CD4-positive, alpha-beta T cell (primary cell): ENCODE measurements around the gene ANKRD35. TPM values are rescaled to one million over a fixed set of nuclear protein-coding genes. Genes with fewer than 3 reads are reported as not detected.
A peak's percentile ranks its signal among the peaks of the same experiment; 100 is the strongest.
"Not testable (repeated sequence)": the region's sequence is repeated elsewhere in the genome, so short reads cannot be mapped to it uniquely, and the experiment has no call there.

Source experiments
- ATAC-seq: fragments of 200-7000 bp; cut with Tn5 transposase; one replicate; pipeline ENCODE4 v1.10.0; 2022; ENCODE audit warnings: mild to moderate bottlenecking; ENCODE audit not compliant: poor library complexity
- CTCF ChIA-PET: fragments of 350-600 bp; sonication (Branson Sonifier 250); formaldehyde crosslinking; loops from one replicate; lab custom pipeline; 2021; ENCODE audit warnings: antibody characterized with exemption, inconsistent platforms; lab: Charles Lee
- POLR2A ChIA-PET: fragments of 350-600 bp; sonication (Branson Sonifier 250); formaldehyde crosslinking; loops from one replicate; lab custom pipeline; 2021; ENCODE audit warnings: antibody characterized with exemption, inconsistent platforms; lab: Charles Lee
- DNase-seq, 14 experiments: peaks; one replicate each; pipeline ENCODE4 v3.0.0-alpha.2; 2013 to 2020; ENCODE audit warnings: mixed read lengths in 2 of 14
- H3K27ac ChIP-seq, 2 donors: one replicate each; pipeline versions ENCODE4 v1.5.1 to v1.7.0; 2013; ENCODE audit warnings: low read length in 2 of 2, low read depth in 1 of 2, mild to moderate bottlenecking in 1 of 2
- H3K27me3 ChIP-seq, 2 experiments: 1 replicate in 1 of 2; 2 replicates in 1 of 2; pipeline versions ENCODE4 v1.6.1 to v1.7.0; 2013; ENCODE audit warnings: low read length in 2 of 2, control low read depth in 1 of 2, mild to moderate bottlenecking in 1 of 2, moderate library complexity in 1 of 2; ENCODE audit not compliant: insufficient read depth in 2 of 2, control insufficient read depth in 1 of 2
- H3K36me3 ChIP-seq: one replicate; pipeline ENCODE4 v1.6.1; 2013; ENCODE audit warnings: low read length, control low read depth; ENCODE audit not compliant: insufficient read depth
- H3K4me1 ChIP-seq: one replicate; pipeline ENCODE4 v1.6.1; 2013; ENCODE audit warnings: low read length, control low read depth; ENCODE audit not compliant: insufficient read depth
- H3K4me3 ChIP-seq: one replicate; pipeline ENCODE4 v1.5.1; 2013; ENCODE audit warnings: mild to moderate bottlenecking, low read length, moderate library complexity
- H3K9me3 ChIP-seq, 2 experiments: 1 replicate in 1 of 2; 2 replicates in 1 of 2; pipeline versions ENCODE4 v1.6.1 to v1.7.0; 2013; ENCODE audit warnings: low read length in 2 of 2, mild to moderate bottlenecking in 2 of 2, control low read depth in 1 of 2, moderate library complexity in 1 of 2; ENCODE audit not compliant: control insufficient read depth in 1 of 2, insufficient read depth in 1 of 2
- H3K27ac Mint-ChIP-seq: one replicate; pipeline ENCODE4 v1.8.0; 2020; ENCODE audit warnings: mixed read lengths
- H3K27me3 Mint-ChIP-seq: one replicate; pipeline ENCODE4 v1.8.0; 2021; ENCODE audit warnings: mixed read lengths
- H3K36me3 Mint-ChIP-seq: one replicate; pipeline ENCODE4 v1.8.0; 2021; ENCODE audit warnings: low read depth, mixed read lengths
- H3K4me1 Mint-ChIP-seq: one replicate; pipeline ENCODE4 v1.8.0; 2021; ENCODE audit warnings: low read depth, mixed read lengths
- H3K4me3 Mint-ChIP-seq: one replicate; pipeline ENCODE4 v1.8.0; 2020; ENCODE audit warnings: mild to moderate bottlenecking, mixed read lengths
- H3K9me3 Mint-ChIP-seq: one replicate; pipeline ENCODE4 v1.8.0; 2020; ENCODE audit warnings: mixed read lengths
- intact Hi-C, 2 experiments: fragments of 100-400 bp; cut with DNase I in 1 of 2; cut with micrococcal nuclease in 1 of 2; formaldehyde crosslinking; loops; one replicate each; pipeline versions ENCODE4 v1.15.1 to v1.9.0; 2023 to 2025; cut with DNase I, micrococcal nuclease
- total RNA-seq, 174 experiments: library from RNA in 2 of 174; stranded (reverse) in 2 of 174; gene quantifications; one replicate each; pipeline ENCODE4 v1.2.3 and lab custom pipeline; 2021 to 2026
- TF ChIP-seq, protein P1 (sequence below): fragments of 200-600 bp; IDR thresholded peaks from one replicate; pipeline ENCODE4 v1.8.0; 2022; ENCODE audit warnings: antibody characterized with exemption, mild to moderate bottlenecking

ANKRD35 gene
- total RNA-seq, 2 experiments from 2014 or later: 0.11 TPM; not detected in 1

DNA sequence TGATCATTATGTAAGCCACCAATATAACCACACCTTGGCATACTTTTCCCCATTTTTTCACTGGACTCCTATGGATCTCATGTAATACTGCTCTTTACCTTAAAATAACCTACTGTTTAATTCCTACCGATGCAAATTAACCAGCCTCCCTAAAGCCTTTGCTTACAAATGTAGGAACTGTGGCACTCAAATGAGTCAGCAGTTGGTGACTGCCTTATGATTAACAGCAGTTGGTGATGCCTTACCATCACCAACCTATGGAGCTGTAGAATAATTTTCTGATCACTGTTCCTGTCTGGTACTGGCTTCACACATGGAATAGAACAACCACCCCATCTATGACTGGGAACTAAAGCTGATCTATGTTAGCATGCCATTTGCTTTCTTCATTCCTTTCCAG is 48.0 kb downstream of the ANKRD35 start:
- TF ChIP-seq, protein P1, sequence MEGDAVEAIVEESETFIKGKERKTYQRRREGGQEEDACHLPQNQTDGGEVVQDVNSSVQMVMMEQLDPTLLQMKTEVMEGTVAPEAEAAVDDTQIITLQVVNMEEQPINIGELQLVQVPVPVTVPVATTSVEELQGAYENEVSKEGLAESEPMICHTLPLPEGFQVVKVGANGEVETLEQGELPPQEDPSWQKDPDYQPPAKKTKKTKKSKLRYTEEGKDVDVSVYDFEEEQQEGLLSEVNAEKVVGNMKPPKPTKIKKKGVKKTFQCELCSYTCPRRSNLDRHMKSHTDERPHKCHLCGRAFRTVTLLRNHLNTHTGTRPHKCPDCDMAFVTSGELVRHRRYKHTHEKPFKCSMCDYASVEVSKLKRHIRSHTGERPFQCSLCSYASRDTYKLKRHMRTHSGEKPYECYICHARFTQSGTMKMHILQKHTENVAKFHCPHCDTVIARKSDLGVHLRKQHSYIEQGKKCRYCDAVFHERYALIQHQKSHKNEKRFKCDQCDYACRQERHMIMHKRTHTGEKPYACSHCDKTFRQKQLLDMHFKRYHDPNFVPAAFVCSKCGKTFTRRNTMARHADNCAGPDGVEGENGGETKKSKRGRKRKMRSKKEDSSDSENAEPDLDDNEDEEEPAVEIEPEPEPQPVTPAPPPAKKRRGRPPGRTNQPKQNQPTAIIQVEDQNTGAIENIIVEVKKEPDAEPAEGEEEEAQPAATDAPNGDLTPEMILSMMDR: no peak

DNA sequence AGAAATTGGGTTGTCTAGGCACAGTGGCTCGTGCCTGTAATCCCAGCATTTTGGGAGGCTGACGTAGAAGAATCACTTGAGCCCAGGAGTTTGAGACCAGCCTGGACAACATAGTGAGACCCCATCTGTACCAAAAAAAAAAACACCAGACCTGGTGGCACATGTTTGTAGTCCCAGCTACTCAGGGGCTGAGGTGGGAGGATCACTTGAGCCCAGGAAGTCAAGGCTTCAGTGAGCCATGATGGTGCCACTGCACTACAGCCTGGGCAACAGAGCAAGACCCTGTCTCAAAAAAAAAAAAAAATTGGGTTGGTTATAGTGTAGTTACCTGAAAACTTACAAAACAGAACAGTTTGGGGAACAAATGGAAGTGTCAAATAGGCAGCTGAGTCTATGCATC is 54.9 kb downstream of the ANKRD35 start:
- H3K4me3 Mint-ChIP-seq, H3K27ac ChIP-seq, H3K9me3 ChIP-seq, DNase-seq, H3K27me3 Mint-ChIP-seq, H3K4me1 ChIP-seq, H3K4me3 ChIP-seq, H3K9me3 Mint-ChIP-seq, H3K27ac Mint-ChIP-seq, H3K27me3 ChIP-seq, intact Hi-C loops, ATAC-seq: not testable (repeated sequence)
- ChIA-PET POLR2A (interaction anchor here (1.3 kb wide), 1 partner anchor 15 kb away, joined by 3 read pairs; the partner anchor contains the start of gene NUDT17), CTCF (interaction anchor here (1.4 kb wide), 1 partner anchor 15 kb away, joined by 3 read pairs; the partner anchor contains the start of gene NUDT17)
- Mint-ChIP-seq H3K4me1 (peaks cover 12% of the 10 kb centered on the region), H3K36me3 (peaks cover 89% of the 10 kb centered on the region)
- peaks cover 92% of the 10 kb centered on the region for H3K36me3 ChIP-seq

More for the DNA sequence above, 48.0 kb downstream of the ANKRD35 start:
- ChIA-PET POLR2A (no interaction called here), CTCF (no interaction called here)
- intact Hi-C loops: no loop called here
- DNase-seq (no peak), ATAC-seq (no peak)
- no peaks in the 10 kb centered on the region for H3K27me3 ChIP-seq
- no peaks in the 10 kb centered on the region for H3K9me3 Mint-ChIP-seq
- no peak overlapping the region for H3K27ac Mint-ChIP-seq
- H3K36me3 Mint-ChIP-seq: peaks cover 93% of the 10 kb centered on the region
- H3K4me3 ChIP-seq: no peak overlapping the region
- no peaks in the 10 kb centered on the region for H3K4me1 Mint-ChIP-seq
- no peaks in the 10 kb centered on the region for H3K27me3 Mint-ChIP-seq
- H3K9me3 ChIP-seq: no peaks in the 10 kb centered on the region
- H3K4me3 Mint-ChIP-seq: no peak overlapping the region
- H3K36me3 ChIP-seq: peaks cover 94% of the 10 kb centered on the region
- no peaks in the 10 kb centered on the region for H3K4me1 ChIP-seq
- H3K27ac ChIP-seq: no peak overlapping the region

DNA sequence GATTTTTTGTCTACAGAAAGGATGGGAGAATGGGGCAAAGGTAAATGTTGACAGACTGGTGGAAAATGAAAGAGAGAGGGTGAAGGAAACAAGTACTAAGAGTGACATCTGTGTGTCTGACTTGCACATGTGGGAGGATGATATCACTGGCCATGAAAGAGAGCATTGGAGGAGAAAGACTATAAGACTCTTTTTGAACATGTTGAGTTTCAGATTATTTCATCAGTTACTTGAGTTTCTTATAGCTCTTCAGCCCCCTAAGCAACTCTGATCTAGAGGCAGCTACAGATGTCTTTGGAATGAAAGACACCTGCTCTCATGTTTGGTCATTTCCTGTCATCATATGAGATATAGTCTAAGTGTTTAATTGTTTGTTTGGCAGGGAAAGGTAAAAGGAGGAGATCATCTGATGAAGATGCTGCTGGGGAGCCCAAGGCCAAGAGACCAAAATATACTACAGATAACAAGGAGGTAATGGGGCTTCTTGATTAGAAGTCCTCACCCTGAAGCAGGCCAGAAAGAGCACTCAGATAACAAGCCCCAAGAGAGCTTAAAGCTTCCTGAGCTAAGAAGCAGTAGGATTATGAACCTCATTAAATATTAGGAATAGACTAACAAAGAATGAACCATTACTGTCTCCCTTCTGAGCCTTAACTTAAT is 57.2 kb downstream of the ANKRD35 start:
- H3K27ac ChIP-seq: no peak overlapping the region
- H3K9me3 ChIP-seq: no peaks in the 10 kb centered on the region
- H3K36me3 ChIP-seq: peaks cover 73% of the 10 kb centered on the region
- Mint-ChIP-seq H3K9me3 (no peaks in the 10 kb centered on the region), H3K27ac (peak overlapping the region; percentile 16), H3K36me3 (peaks cover 87% of the 10 kb centered on the region), H3K27me3 (no peaks in the 10 kb centered on the region), H3K4me1 (peaks cover 29% of the 10 kb centered on the region), H3K4me3 (peak overlapping the region; percentile 13)
- TF ChIP-seq, protein P1: no peak
- H3K4me1 ChIP-seq: peaks cover 12% of the 10 kb centered on the region
- POLR2A ChIA-PET: no interaction called here
- ATAC-seq: no peak
- no peak for DNase-seq
- no peak overlapping the region for H3K4me3 ChIP-seq
- CTCF ChIA-PET: interaction anchor here (0.5 to 2.5 kb wide), 2 partner anchors 17 to 43 kb away, joined by 4 to 9 read pairs; partner anchors contain the start of gene NUDT17
- intact Hi-C loops: loop anchor here in 1 of 2 experiments (5.0 kb wide), 1 partner anchor 139 kb away; no protein-coding TSS in a partner anchor
- no peaks in the 10 kb centered on the region for H3K27me3 ChIP-seq
